WTC11 (cell line): ENCODE measurements around the gene VWF. TPM values are rescaled to one million over a fixed set of nuclear protein-coding genes. Genes with fewer than 3 reads are reported as not detected.

Experiments
- ATAC-seq: fragments of 200-7000 bp; cut with Tn5 transposase; 2 replicates; pipeline ENCODE4 v1.10.0; 2021; ENCODE audit warnings: mild to moderate bottlenecking, moderate library complexity
- CTCF ChIA-PET: fragments of 300-600 bp; sonication (Branson Sonifier 250); formaldehyde crosslinking; loops from one replicate; lab custom pipeline; 2021; ENCODE audit warnings: antibody characterized with exemption; lab: Charles Lee
- POLR2A ChIA-PET: fragments of 350-600 bp; sonication (Branson Sonifier 250); formaldehyde crosslinking; loops from one replicate; lab custom pipeline; 2021; ENCODE audit warnings: antibody characterized with exemption; lab: Charles Lee
- DNase-seq: peaks from one replicate; pipeline ENCODE4 v3.0.0; 2021; ENCODE audit warnings: low spot score
- H3K27ac Mint-ChIP-seq: 2 replicates; pipeline ENCODE4 v1.8.0; 2021; ENCODE audit warnings: mixed read lengths
- H3K27me3 Mint-ChIP-seq: 2 replicates; pipeline ENCODE4 v1.8.0; 2021; ENCODE audit warnings: low read depth, mild to moderate bottlenecking, moderate library complexity, mixed read lengths
- H3K36me3 Mint-ChIP-seq: 2 replicates; pipeline ENCODE4 v1.8.0; 2021; ENCODE audit warnings: mixed read lengths
- H3K4me1 Mint-ChIP-seq: 2 replicates; pipeline ENCODE4 v1.8.0; 2022; ENCODE audit warnings: mixed read lengths
- H3K4me3 Mint-ChIP-seq: 2 replicates; pipeline ENCODE4 v1.8.0; 2021; ENCODE audit warnings: mild to moderate bottlenecking, moderate library complexity, mixed read lengths
- H3K9me3 Mint-ChIP-seq: 2 replicates; pipeline ENCODE4 v1.8.0; 2021; ENCODE audit warnings: mixed read lengths
- CREB1 ChIP-seq: sonication (generic); formaldehyde crosslinking; IDR thresholded peaks from 2 replicates; pipeline ENCODE4 v1.8.0; 2023; ENCODE audit warnings: mild to moderate bottlenecking, missing genetic modification reagents
- FOXJ3 ChIP-seq: sonication (generic); formaldehyde crosslinking; IDR thresholded peaks from 2 replicates; pipeline ENCODE4 v1.9.0; 2021; ENCODE audit warnings: missing genetic modification reagents, mild to moderate bottlenecking, borderline replicate concordance
- FOXK1 ChIP-seq: sonication (generic); formaldehyde crosslinking; IDR thresholded peaks from 2 replicates; pipeline ENCODE4 v1.8.0; 2022; ENCODE audit warnings: mild to moderate bottlenecking, moderate library complexity, missing genetic modification reagents
- JAZF1 ChIP-seq: fragments of 250-450 bp; sonication (Bioruptor Pico); IDR thresholded peaks from 2 replicates; pipeline ENCODE4 v1.9.0; 2021; ENCODE audit warnings: moderate library complexity, mild to moderate bottlenecking, inconsistent platforms
- JUN ChIP-seq: sonication (generic); formaldehyde crosslinking; IDR thresholded peaks from 2 replicates; pipeline ENCODE4 v1.8.0; 2023; ENCODE audit warnings: mild to moderate bottlenecking, missing genetic modification reagents
- NR1H2 ChIP-seq: sonication (generic); formaldehyde crosslinking; IDR thresholded peaks from 2 replicates; pipeline ENCODE4 v1.9.0; 2021; ENCODE audit warnings: mild to moderate bottlenecking, moderate library complexity, missing genetic modification reagents
- PRRX2 ChIP-seq: fragments of 250-450 bp; sonication (Bioruptor Pico); IDR thresholded peaks from 2 replicates; pipeline ENCODE4 v1.8.0; 2021; ENCODE audit warnings: mild to moderate bottlenecking
- TEAD1 ChIP-seq: sonication (generic); formaldehyde crosslinking; IDR thresholded peaks from 2 replicates; pipeline ENCODE4 v1.8.0; 2022; ENCODE audit warnings: mild to moderate bottlenecking, missing genetic modification reagents
- TEAD4 ChIP-seq: sonication (generic); formaldehyde crosslinking; IDR thresholded peaks from 2 replicates; pipeline ENCODE4 v1.8.0; 2022; ENCODE audit warnings: mild to moderate bottlenecking, missing genetic modification reagents
- ZNF423 ChIP-seq: fragments of 250-450 bp; sonication (Bioruptor Pico); IDR thresholded peaks from 2 replicates; pipeline ENCODE4 v2.1.2; 2022; ENCODE audit warnings: mild to moderate bottlenecking, moderate library complexity
- total RNA-seq: library from RNA; stranded (reverse); gene quantifications from 3 replicates; pipeline ENCODE4 v1.2.3, GENCODE V29; 2021
- TF ChIP-seq, protein P1 (sequence below): sonication (generic); formaldehyde crosslinking; IDR thresholded peaks from 2 replicates; pipeline ENCODE4 v1.8.1; 2022; ENCODE audit warnings: mild to moderate bottlenecking, missing genetic modification reagents, moderate library complexity, borderline replicate concordance
- TF ChIP-seq, protein P2 (sequence below): sonication (generic); formaldehyde crosslinking; IDR thresholded peaks from 2 replicates; pipeline ENCODE4 v1.8.1; 2023; ENCODE audit warnings: mild to moderate bottlenecking, missing genetic modification reagents
- TF ChIP-seq, protein P3 (sequence below): sonication (generic); formaldehyde crosslinking; IDR thresholded peaks from 2 replicates; pipeline ENCODE4 v1.8.0; 2023; ENCODE audit warnings: missing genetic modification reagents
- TF ChIP-seq, protein P4 (sequence below): fragments of 250-450 bp; sonication (Bioruptor Pico); IDR thresholded peaks from 2 replicates; pipeline ENCODE4 v2.1.2; 2022; ENCODE audit warnings: mild to moderate bottlenecking, moderate library complexity
- TF ChIP-seq, protein P5 (sequence below): sonication (generic); formaldehyde crosslinking; IDR thresholded peaks from 2 replicates; pipeline ENCODE4 v1.8.0; 2022; ENCODE audit warnings: mild to moderate bottlenecking, missing genetic modification reagents
- TF ChIP-seq, protein P6 (sequence below): sonication (generic); formaldehyde crosslinking; IDR thresholded peaks from 2 replicates; pipeline ENCODE4 v1.8.0; 2022; ENCODE audit warnings: mild to moderate bottlenecking, missing genetic modification reagents
- TF ChIP-seq, protein P7 (sequence below): sonication (generic); formaldehyde crosslinking; conservative IDR thresholded peaks from 2 replicates; pipeline ENCODE4 v1.8.1; 2023; ENCODE audit warnings: mild to moderate bottlenecking, low read depth, missing genetic modification reagents, moderate library complexity
- TF ChIP-seq, protein P8 (sequence below): sonication (generic); formaldehyde crosslinking; IDR thresholded peaks from 2 replicates; pipeline ENCODE4 v1.8.1; 2022; ENCODE audit warnings: low read depth, mild to moderate bottlenecking, moderate library complexity, missing genetic modification reagents, borderline replicate concordance
- TF ChIP-seq, protein P9 (sequence below): sonication (generic); formaldehyde crosslinking; IDR thresholded peaks from 2 replicates; pipeline ENCODE4 v1.8.1; 2023; ENCODE audit warnings: mild to moderate bottlenecking, missing genetic modification reagents, moderate library complexity

The VWF gene
- total RNA-seq, 1 experiment from 2014 or later, result 0.48 TPM

DNA sequence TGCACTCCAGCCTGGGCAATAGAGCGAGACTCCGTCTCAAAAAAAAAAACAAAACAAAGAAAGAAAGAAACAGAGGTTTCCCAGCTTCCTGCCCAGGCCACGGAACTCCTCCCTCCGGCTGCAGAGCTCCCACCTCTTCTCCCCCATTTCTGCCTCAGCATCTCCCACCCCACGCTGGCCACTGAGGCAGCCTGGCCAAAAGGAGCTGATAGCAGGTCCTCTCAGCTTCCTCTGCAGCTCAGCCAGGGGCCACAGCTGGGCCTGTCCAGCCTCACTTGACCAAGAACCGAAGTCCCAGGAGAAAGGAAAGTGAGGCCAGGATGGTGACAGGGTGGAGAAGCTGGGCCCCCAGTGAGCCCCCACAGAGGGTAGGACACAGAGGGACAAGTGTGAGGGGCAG lies 42.3 kb upstream of the VWF start:
- no peak overlapping the region for H3K27ac Mint-ChIP-seq
- H3K4me1 Mint-ChIP-seq, result no peaks in the 10 kb centered on the region
- ATAC-seq (no peak), DNase-seq (no peak)
- ChIA-PET CTCF (no interaction called here), POLR2A (no interaction called here)
- H3K4me3 Mint-ChIP-seq, result no peak overlapping the region
- H3K36me3 Mint-ChIP-seq, result no peaks in the 10 kb centered on the region
- H3K27me3 Mint-ChIP-seq, result no peaks in the 10 kb centered on the region
- H3K9me3 Mint-ChIP-seq, result 0 out of 2 replicates have a peak, but pooled peaks cover 5% of the 10 kb centered on the region
- TF ChIP-seq, protein P1, sequence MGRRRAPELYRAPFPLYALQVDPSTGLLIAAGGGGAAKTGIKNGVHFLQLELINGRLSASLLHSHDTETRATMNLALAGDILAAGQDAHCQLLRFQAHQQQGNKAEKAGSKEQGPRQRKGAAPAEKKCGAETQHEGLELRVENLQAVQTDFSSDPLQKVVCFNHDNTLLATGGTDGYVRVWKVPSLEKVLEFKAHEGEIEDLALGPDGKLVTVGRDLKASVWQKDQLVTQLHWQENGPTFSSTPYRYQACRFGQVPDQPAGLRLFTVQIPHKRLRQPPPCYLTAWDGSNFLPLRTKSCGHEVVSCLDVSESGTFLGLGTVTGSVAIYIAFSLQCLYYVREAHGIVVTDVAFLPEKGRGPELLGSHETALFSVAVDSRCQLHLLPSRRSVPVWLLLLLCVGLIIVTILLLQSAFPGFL, result no peak
- TF ChIP-seq FOXJ3 (CRISPR knock-in tag) (no peak), JUN (CRISPR knock-in tag) (no peak), NR1H2 (CRISPR knock-in tag) (no peak), FOXK1 (no peak), JAZF1 (CRISPR knock-in tag) (no peak), ZNF423 (CRISPR knock-in tag) (no peak), CREB1 (CRISPR knock-in tag) (no peak), TEAD1 (no peak), TEAD4 (no peak), PRRX2 (CRISPR knock-in tag) (no peak)
- TF ChIP-seq, protein P2, sequence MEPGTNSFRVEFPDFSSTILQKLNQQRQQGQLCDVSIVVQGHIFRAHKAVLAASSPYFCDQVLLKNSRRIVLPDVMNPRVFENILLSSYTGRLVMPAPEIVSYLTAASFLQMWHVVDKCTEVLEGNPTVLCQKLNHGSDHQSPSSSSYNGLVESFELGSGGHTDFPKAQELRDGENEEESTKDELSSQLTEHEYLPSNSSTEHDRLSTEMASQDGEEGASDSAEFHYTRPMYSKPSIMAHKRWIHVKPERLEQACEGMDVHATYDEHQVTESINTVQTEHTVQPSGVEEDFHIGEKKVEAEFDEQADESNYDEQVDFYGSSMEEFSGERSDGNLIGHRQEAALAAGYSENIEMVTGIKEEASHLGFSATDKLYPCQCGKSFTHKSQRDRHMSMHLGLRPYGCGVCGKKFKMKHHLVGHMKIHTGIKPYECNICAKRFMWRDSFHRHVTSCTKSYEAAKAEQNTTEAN (CRISPR knock-in tag), result no peak
- TF ChIP-seq, protein P3, sequence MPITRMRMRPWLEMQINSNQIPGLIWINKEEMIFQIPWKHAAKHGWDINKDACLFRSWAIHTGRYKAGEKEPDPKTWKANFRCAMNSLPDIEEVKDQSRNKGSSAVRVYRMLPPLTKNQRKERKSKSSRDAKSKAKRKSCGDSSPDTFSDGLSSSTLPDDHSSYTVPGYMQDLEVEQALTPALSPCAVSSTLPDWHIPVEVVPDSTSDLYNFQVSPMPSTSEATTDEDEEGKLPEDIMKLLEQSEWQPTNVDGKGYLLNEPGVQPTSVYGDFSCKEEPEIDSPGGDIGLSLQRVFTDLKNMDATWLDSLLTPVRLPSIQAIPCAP (CRISPR knock-in tag), result no peak
- TF ChIP-seq, protein P4, sequence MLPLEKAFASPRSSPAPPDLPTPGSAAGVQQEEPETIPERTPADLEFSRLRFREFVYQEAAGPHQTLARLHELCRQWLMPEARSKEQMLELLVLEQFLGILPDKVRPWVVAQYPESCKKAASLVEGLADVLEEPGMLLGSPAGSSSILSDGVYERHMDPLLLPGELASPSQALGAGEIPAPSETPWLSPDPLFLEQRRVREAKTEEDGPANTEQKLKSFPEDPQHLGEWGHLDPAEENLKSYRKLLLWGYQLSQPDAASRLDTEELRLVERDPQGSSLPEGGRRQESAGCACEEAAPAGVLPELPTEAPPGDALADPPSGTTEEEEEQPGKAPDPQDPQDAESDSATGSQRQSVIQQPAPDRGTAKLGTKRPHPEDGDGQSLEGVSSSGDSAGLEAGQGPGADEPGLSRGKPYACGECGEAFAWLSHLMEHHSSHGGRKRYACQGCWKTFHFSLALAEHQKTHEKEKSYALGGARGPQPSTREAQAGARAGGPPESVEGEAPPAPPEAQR (CRISPR knock-in tag), result no peak
- TF ChIP-seq, protein P5, sequence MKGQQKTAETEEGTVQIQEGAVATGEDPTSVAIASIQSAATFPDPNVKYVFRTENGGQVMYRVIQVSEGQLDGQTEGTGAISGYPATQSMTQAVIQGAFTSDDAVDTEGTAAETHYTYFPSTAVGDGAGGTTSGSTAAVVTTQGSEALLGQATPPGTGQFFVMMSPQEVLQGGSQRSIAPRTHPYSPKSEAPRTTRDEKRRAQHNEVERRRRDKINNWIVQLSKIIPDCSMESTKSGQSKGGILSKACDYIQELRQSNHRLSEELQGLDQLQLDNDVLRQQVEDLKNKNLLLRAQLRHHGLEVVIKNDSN (CRISPR knock-in tag), result no peak
- TF ChIP-seq, protein P6, sequence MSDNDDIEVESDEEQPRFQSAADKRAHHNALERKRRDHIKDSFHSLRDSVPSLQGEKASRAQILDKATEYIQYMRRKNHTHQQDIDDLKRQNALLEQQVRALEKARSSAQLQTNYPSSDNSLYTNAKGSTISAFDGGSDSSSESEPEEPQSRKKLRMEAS (CRISPR knock-in tag), result no peak
- TF ChIP-seq, protein P7, sequence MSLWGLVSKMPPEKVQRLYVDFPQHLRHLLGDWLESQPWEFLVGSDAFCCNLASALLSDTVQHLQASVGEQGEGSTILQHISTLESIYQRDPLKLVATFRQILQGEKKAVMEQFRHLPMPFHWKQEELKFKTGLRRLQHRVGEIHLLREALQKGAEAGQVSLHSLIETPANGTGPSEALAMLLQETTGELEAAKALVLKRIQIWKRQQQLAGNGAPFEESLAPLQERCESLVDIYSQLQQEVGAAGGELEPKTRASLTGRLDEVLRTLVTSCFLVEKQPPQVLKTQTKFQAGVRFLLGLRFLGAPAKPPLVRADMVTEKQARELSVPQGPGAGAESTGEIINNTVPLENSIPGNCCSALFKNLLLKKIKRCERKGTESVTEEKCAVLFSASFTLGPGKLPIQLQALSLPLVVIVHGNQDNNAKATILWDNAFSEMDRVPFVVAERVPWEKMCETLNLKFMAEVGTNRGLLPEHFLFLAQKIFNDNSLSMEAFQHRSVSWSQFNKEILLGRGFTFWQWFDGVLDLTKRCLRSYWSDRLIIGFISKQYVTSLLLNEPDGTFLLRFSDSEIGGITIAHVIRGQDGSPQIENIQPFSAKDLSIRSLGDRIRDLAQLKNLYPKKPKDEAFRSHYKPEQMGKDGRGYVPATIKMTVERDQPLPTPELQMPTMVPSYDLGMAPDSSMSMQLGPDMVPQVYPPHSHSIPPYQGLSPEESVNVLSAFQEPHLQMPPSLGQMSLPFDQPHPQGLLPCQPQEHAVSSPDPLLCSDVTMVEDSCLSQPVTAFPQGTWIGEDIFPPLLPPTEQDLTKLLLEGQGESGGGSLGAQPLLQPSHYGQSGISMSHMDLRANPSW (CRISPR knock-in tag), result no peak
- TF ChIP-seq, protein P8, sequence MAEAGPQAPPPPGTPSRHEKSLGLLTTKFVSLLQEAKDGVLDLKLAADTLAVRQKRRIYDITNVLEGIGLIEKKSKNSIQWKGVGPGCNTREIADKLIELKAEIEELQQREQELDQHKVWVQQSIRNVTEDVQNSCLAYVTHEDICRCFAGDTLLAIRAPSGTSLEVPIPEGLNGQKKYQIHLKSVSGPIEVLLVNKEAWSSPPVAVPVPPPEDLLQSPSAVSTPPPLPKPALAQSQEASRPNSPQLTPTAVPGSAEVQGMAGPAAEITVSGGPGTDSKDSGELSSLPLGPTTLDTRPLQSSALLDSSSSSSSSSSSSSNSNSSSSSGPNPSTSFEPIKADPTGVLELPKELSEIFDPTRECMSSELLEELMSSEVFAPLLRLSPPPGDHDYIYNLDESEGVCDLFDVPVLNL (CRISPR knock-in tag), result no peak
- TF ChIP-seq, protein P9, sequence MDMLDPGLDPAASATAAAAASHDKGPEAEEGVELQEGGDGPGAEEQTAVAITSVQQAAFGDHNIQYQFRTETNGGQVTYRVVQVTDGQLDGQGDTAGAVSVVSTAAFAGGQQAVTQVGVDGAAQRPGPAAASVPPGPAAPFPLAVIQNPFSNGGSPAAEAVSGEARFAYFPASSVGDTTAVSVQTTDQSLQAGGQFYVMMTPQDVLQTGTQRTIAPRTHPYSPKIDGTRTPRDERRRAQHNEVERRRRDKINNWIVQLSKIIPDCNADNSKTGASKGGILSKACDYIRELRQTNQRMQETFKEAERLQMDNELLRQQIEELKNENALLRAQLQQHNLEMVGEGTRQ (CRISPR knock-in tag), result no peak
- TF ChIP-seq, all 79 proteins: peak for 0
